CMK (cell line): Measurements from ENCODE around the gene IL4I1.

Experiments used
- DNase-seq: peaks from one replicate; pipeline ENCODE4 v3.0.0-alpha.2; 2010; ENCODE audit warnings: low read depth

IL4I1 gene

DNA sequence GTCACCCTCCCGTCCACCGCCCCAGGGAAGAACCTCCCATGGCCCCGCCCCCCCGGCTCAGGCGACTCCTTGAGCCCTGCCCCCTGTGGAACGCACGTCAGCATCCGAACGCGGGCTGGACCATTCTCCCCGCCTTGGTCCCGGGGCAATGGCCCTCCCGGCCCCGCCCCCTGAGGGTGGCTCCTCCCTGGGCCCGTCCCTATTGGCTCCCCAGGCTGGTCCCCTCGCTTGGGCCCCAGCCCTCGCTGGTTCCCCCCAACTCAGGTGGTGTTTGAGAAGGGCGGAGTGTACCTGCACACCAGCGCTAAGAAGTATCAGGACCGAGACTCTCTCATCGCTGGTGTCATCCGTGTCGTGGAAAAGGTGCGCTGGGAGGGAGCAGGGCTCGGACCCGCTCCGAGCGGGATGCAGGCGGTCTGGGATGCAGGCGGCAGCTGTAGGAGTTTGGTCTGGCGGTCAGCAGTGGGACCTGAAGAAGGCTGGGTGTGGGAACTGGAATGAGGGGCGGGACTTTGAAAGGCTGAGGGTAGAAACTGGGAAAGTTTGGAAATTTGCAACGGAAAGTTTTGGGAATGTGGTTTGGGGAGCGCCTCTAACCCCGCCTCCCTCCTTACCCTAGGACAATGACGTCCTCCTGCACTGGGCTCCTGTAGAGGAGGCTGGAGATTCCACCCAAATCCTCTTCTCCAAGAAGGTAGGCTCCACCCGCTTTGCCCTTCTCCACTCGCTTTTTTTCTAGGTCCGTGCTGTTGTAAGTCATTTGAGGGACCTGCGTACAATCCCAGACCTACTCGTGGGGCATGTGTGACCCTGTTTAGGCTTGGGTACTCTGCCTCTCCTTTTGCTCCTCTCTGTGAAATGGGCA, 18.6 kb downstream of the IL4I1 start:
- DNase-seq, result peak; percentile 95

DNA sequence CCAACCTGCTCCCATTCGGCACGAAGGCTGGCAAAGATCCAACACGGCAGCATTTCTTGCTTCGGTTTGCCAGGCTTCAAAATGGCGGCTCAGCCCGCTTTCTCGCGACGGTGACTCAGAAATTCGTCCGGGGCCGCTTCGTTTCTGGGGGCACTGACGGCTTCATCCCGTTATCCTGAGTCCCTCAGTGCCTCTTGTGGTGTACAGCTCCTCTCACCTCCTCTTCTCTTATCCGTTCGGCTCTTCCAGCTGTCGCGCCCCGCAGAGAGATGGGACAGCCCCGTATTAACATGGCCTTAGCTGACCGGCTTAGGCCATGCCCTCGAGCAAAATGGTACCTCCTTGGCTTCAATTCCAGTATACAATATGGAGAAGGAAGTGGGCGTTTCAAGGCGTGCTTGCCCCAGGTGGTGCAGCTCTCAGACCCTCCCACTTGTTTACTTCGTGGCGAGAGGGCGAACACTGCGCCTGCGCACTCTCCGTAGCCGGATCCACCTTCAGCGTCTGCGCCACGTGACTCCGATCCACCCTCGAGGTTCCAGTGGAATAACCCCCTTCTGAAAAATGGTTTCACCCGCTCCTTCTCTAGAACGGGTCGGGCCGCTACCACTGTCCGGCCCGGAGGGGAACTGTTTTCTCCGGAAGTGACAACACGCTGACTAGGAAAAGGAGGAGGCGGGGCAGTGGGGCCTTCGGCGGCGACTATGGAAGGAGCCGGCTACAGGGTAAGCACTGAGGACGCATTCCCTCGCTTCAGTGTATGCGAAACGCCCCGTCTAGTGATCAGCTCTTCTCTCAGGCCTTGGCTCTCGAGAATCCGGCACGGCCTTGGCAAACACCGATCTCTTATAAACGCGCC, 19.4 kb downstream of the IL4I1 start, which contains the start of the genes AKT1S1 and TBC1D17:
AKT1S1 (minus strand) TSS at position 336 of the 859 bp plus-strand sequence. CDS start 4,060 bp downstream, outside the sequence.
TBC1D17 (plus strand) TSS at position 683 of the 859 bp plus-strand sequence; CDS start at position 705, 22 bp downstream.
- DNase-seq, result peak; percentile 100

DNA sequence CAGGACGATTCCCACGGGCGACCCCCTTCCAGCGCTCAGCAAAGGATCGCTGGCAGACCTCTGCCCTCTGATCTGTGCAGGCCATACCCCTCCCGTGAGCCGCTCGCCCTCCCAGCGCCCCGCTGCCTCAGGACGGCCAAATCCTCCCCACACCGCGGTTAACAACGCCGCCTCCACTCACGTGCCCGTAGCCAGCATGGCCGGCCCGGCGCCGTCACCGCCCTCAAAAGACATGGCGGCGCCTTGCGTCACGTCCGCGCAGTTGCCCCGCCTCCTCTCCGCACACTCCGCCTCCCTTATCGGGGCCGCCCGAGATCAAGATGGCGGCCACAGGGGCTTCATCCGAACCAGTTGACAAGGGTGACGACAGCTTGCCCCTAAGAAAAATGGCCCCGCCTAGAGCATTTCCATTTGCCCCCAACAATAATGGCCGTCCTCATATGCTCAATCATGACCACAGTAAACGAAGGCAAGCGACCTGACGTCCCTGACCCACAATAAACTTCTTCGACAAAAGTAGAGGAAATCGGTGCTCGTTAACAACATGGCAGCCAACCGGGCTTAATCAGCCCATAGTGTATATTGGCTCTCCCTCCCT, 20.2 kb downstream of the IL4I1 start:
- DNase-seq, result peak; percentile 99

DNA sequence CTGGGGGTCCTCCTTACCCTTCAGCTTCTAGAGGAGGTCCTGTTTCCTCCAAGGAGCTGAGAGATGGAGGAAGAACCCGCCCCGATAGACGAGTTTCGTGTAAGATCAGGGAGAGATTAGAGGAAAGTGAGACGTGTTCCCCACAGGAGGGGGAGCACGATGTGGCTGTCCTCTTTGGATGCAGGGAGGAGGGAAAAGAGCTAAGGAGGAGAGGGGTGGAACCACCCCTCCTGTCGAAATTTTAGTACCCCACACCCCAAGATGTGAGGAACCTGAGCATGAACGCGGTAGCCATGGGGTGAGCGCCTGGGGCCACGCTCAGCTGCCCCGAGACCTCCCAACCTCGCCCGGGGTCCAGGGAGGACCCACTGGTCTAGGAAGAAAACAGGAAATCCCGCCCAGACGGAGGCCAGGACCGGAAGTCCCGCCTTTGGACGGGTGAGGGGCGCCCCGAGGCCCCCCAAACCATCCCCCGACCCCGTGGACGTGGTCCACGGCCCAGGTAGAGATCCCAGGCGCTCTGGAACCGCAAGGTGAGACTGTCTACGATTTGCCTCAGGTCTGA, 20.7 kb downstream of the IL4I1 start:
- peak; percentile 58 for DNase-seq

DNA sequence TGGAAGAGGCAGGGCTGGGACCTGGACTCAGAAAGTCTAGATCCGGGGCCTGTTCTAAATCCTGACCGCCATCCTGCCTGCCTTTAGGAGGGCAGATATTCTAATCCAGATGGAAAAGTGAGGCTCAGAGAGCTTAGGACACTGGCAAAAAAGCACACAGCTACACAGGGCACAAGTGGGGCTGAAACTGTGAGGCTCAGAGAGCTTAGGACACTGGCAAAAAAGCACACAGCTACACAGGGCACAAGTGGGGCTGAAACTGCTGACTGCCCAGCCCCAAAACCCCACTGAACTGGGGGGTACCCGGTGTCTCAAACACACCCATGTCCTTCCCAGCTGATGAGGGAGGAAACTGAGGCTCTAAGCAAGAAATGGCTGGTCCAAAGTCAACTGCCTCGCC, 21.5 kb downstream of the IL4I1 start:
- DNase-seq, result no peak

DNA sequence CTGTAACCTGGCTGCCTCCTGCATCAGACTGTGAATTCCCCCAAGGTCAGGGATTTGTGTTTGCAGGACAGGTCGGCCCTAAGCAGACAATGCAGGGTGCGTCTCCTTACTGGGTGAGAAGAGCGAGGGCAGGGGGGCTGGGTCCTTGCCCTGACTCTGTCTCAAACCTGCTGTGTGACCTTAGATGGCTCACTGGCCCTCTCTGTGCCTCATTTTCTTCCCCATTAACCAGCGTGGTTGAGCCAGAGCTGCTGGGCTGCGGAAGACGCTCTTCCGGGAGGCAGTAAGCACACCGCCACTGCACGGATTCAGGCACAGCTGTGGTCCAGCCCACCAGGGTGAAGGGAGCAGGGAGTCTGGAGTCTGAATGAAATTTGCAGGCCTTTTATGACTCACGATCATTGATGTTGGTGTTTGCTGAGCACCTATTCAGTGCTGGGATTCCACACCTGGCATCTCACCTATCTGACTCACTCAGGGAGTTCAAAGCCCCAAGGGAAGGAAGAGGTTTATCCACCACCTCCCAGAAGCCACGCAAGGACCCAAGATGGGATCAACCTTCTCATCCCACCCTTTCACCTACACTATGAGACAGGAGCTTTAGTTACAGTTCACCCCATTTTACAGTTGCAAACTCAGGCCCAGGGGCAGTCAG, 22.1 kb downstream of the IL4I1 start:
- DNase-seq, result no peak

DNA sequence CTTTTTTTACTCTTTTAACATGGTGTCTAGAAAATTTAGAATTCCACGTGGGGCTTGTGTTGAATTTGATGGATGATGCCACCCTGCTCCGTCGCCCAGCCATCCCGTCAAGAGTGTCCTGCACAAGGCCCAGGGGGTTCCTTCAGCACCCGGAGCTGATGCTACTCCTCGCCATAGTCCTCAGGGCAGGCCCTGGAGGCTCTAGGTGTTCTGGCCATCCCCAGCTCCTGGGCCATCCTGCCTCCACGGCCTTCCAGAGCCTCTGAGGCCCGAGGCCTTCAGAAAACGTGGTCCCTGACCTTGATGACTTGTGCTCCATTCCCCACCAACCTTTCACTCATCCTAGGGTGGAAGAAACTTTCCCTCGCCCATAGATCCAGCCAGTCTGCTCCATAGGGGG, 22.9 kb downstream of the IL4I1 start:
- DNase-seq, result no peak

DNA sequence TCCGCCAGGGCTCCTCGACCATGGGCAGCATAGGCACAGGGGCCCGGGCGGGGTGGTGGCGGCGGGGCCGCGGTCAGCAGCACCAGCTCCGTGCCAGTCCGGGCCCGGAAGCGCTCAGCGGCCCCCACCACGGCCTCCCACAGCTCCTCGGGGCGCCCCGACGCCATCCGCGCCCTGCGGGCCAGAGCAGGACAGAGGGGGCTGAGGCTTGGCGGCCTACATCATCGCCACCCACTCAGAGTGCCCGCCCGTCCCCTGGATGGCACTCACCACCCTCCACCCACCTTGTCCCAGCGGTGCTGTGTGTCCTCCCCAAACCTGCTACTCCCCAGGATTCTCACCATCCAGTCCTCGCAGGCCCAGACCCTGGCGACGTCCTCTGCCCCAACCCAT, 23.6 kb downstream of the IL4I1 start:
- DNase-seq, result no peak

DNA sequence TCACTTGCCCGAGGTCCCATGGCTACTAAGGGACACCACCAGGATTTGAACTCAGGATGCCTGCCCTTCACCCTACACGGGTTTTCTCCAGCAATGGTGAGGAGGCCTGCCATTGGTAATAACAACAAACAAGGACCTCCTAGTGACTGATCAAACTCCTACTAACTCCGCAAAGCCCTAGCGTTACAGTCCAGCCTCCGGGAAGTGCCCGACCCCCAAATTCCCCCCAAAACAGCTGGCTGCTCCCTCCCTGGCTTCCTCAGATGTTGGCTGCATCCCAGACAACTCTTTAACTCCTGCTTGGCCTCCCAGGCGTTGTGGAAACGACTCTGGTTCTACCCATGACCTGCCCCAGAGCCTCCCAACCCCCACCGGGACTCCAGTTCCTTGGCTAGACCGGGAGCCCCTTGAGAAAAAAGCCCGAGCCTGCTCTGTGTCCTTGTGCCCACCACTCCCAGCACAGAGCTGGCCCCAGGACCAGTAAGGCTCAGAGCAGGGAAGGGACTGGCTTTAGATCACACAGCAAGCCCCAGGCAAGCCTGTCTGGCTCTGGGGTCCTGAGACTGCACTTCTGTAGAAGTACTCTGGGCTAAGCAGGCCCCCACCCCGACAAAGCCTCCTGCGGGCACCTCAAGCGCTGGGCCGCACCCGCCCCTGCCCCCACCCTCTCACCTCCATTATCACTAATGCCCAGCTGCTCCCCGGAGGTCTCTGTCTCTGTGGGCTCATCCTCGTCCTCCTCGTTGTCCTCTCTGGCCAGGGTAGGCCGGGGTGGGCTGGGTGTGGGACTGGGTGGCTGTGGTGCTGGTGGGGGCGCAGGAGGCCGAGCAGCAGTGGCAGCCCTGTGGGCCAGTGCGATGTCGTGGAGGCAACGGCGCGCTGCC, 24.2 kb downstream of the IL4I1 start:
- no peak for DNase-seq

DNA sequence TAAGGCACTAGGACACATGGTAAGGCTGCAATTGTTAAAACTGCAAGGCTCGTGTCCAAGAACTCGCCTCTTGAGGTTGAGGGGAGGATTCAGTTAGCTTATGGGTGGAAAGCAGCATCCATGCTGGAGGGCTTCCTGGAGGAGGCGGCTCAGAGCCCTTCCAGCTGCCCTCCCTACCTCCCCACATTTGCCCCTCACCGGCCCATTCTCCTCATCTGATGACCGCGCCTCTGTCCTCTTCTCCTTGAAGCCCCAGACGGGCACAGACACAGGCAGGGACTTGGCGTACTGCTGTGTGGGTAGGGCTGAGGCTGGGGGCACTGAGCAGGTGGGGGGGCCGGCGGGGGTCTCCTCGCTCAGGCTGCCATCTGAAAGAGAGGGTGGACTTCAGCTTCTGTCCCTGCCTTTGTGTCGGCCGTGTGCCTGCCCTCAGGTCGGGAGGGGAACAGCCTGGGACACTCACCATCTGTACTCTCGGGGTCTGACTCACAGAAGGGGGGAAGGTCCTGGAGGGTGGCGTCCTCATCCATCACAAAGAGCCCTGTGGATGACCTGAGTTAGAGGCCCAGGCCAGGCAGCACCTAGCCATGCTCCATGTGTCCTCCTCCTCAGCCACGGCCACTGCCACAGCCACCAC, 25.2 kb downstream of the IL4I1 start:
- DNase-seq, result no peak

DNA sequence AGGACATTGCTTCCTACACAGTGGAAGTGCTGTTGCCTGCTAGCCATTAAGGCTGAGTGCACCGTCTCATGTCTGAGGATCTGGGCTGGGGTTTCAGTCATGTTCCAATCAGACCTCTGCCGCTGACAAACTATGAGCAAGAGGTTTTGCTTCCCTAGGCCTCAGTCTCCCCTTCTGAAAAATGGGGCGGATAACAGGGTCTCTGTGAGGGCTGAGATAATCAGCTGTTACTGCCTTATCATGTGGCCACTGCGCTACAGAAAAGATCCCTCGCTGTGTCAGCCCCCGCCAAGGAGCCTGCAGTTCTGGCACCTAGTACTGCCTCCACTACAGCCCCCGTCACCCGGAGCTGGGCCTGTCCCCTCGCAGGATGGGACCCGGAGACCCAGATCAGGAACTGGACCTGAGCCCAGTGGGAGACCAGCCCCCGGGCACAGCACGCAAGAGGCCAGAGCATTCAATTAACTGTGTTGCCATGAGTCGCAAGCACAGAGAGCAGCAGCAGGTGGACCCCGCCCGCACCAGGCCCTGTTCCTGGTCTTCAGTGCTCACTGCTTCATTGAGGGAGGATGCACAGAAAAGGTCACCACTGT, 26.3 kb downstream of the IL4I1 start:
- no peak for DNase-seq

DNA sequence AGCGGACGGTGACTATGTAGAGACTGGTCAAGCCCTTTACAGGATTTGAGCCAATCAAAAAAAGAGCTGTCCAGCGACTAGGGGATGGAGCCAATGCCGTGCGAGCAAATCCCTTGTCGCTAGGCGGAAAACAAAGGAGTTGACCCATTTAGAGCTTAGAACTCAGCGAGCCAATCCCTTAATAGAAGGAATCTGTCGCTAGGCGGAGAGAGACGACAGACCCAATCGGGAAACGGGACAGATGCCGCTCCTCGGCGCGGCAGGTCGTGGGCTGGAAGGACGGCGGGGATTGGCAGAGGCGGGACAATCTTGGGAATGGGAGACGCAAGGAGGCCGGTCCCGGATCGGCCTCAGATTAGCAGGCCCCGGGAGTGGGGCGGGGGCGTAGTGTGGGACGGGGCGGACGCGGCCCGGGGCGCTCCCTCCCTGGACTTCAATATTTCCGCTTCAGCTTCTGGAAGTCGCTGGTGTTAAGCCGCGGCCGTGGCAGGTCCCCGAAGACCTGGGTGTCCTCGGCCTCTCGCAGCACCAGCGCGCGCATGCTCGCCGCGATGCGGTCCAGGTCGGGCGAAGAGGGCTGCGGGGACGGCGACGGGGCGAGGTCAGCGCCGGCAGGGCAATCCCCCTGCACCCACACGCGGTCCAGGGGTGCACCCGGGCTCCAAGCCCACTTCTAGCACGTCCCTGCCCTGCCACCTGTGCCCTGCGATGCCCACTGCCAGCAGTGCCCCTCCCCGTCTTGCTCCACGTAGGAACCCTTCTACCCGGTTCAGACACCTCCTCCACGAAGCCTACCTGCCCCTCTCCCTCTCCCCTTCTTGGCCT, 27.0 kb downstream of the IL4I1 start:
- peak; percentile 100 for DNase-seq

DNA sequence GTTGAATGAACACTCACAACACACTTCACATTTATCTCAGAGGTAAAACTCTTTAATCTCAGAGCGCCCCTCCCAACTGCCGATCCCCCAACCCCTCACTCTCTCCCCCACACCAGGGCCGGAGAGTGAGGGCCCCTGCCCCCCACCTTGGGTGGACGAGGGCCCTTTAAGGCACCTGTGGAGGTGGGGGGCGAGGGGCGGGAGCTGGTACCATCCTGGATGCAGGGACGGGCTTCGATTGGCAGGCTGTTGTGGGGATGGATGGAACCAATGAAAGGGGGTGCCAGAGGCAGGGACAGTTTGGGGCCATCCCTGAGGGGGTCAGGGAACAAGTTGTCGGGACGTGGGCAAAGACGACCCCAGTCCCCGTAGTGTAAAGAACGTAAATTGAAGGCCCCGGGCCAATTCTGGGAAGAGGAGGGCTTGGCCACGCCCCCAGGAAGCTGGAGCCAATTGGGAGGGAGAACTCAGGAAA, 27.6 kb downstream of the IL4I1 start:
- DNase-seq, result no peak

DNA sequence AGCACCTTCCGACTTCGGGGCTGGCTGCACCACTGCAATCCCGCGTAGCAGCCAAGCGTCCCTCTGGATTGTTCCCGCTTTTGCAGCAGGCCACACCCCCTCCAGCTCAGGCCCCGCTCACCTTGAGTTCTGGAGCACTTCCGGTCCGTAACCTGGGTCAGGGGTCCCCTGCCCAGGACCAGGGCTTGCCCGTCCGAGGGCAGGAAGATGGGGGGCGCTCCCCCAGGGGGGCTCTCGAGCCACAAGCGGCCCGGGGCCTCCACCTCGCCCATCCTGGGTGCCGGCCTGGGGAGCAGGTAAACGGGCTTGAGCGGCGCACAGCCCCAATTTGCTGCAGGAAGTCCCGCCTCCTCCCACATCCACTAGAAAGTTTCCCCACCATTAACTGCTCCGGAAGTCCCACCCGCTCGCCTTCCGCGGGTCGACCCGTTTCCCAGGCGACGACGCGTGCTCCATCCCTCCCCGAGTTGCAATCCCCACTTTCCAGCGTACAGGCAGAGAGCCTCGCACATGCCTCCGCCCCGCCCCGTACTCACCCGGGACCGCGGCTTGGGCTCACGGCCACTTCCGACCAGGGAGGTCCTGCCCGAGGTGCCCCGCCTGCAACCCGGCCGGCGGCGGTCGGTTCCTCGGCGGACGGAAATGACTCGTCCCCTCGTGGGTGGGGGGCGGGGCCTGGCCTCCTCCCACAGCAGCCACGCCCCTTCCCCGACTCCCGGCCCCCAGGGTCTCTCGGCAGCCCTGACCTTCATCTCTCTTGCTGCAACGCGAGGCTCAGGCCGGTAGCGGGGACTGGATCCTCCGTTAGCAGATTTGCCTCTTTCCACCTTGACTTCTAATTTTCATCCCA, 29.5 kb downstream of the IL4I1 start, which contains the start of gene PNKP:
PNKP (minus strand) TSS at position 644 of the 850 bp plus-strand sequence; CDS start at position 272, 372 bp downstream.
- peak; percentile 72 for DNase-seq

DNA sequence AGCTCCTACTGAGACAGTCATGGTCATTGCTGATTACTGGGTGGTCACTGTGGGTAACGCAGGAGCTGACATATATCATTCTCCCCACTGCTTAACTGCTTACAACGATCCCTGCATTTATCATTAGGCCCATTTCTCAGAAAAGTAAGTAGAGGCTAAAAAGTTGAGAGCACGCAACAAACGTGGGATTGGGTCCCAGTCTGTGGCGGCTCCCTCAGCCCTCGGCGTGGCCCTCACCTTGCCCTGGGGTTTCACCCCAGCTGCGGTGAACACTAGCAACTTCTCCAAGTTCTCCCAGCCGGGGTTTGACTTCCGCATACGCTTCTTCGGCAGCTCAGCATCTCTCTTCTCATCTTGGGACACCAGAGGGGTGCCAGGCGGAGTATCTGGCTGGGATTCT, 31.8 kb downstream of the IL4I1 start:
- no peak for DNase-seq

DNA sequence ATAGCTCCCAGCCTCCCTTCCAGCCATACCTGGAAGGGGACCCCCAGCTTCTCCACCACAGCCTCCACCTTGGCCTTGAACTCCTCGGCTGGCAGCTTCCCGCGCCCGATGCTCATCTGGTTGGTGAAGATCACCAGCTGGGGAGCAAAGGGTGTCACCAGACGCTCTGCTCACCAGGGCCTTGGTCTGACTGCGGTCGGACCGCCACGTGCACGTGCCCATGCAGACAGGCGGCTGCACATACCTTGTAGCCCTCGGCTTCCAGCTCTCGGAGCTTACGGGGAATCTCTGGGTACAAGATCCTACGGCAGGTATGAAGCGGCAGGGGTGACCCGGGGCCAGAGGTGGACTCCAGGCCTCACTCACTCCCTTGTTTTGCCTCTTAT, 32.8 kb downstream of the IL4I1 start:
- no peak for DNase-seq

DNA sequence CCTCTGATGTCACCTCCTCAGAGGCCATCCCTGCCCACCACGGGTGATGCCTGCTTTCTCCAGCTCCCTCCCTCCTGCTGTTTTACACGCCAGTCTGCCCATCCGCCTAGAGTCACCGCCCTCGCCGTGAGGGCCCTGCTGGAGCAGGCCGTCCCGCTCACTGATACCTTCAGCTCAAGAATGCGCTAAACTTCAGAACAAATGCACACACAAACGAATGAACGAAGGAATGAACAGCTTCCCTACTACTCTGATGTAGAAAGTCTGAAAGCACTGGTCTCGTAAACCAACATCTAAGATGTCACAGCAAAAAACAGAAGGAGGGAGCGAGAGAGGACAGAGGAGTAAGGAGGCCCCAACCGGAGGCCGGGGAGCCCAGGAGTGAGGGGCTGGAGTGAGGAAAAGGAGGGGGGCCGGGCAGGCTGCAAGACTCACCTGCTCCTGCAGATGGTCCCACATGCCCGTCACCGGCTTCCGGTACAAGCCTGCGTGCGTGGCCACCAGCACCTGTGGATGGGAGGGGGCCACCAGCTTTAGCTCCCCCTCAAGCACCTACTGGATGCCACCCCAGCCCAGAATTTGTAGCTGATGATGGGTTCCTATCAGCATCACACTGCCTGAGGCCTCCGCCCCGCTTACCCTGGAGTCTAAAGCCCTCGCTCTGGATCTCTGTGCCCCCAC, 33.3 kb downstream of the IL4I1 start:
- DNase-seq, result no peak
